H1 (cell line): Measurements from ENCODE around the gene CCDC112. TPM values are rescaled to one million over a fixed set of nuclear protein-coding genes. Genes with fewer than 3 reads are reported as not detected.

Experiments used
- ASH2L ChIP-seq: fragments of 200-600, 300-600 bp; sonication (generic); IDR thresholded peaks from one replicate; pipeline ENCODE4 v1.7.1; 2017; ENCODE audit warnings: low read length
- CBX8 ChIP-seq: fragments of 300-800, 300-1000 bp; sonication (generic); IDR thresholded peaks from 2 replicates; pipeline ENCODE4 v1.7.1; 2016; ENCODE audit warnings: low read depth, low read length, borderline replicate concordance
- CEBPB ChIP-seq: IDR thresholded peaks from 2 replicates; pipeline ENCODE4 v1.6.1; 2012; ENCODE audit warnings: low read depth, low read length
- CHD7 ChIP-seq: fragments of 300-600 bp; sonication (generic); IDR thresholded peaks from 2 replicates; pipeline ENCODE4 v1.7.1; 2012; ENCODE audit warnings: low read length, moderate library complexity, mild to moderate bottlenecking, inconsistent platforms; ENCODE audit not compliant: insufficient replicate concordance
- CREB1 ChIP-seq: IDR thresholded peaks from 2 replicates; pipeline ENCODE4 v1.6.1; 2012; ENCODE audit warnings: inconsistent platforms
- E2F6 ChIP-seq: IDR thresholded peaks from 2 replicates; pipeline ENCODE4 v1.6.1; 2012; ENCODE audit warnings: inconsistent platforms
- JUN ChIP-seq: IDR thresholded peaks from 2 replicates; pipeline ENCODE4 v1.6.1; 2011; ENCODE audit warnings: low read depth, mild to moderate bottlenecking, improper control_type of control experiment, low read length
- RNF2 ChIP-seq: fragments of 200-900, 300-1000 bp; sonication (generic); IDR thresholded peaks from 2 replicates; pipeline ENCODE4 v1.7.1; 2016; ENCODE audit warnings: borderline replicate concordance, low read depth, mild to moderate bottlenecking, antibody characterized with exemption, low read length; ENCODE audit not compliant: poor library complexity, severe bottlenecking; ENCODE audit errors: missing control alignments
- RXRA ChIP-seq: IDR thresholded peaks from 2 replicates; pipeline ENCODE4 v1.6.1; 2011; ENCODE audit warnings: low read depth, mild to moderate bottlenecking, low read length, moderate library complexity; ENCODE audit not compliant: insufficient read depth
- SUZ12 ChIP-seq: fragments of 200-600 bp; sonication (generic); IDR thresholded peaks from 2 replicates; pipeline ENCODE4 v1.6.1; 2012; ENCODE audit warnings: mild to moderate bottlenecking, inconsistent platforms, low read length, moderate library complexity, mixed read lengths
- TBP ChIP-seq: IDR thresholded peaks from 2 replicates; pipeline ENCODE4 v1.6.1; 2011; ENCODE audit warnings: low read depth, low read length, improper control_type of control experiment
- YY1 ChIP-seq: IDR thresholded peaks from 2 replicates; pipeline ENCODE4 v1.6.1; 2011; ENCODE audit warnings: low read depth, mild to moderate bottlenecking, low read length
- polyA plus RNA-seq, 7 experiments: library from polyadenylated mRNA; depleted of rRNA in 3 of 7; stranded (reverse) in 5 of 7; unstranded in 2 of 7; fragments of >200 nt in 5 of 7; fragments of 200-250 nt in 2 of 7; gene quantifications; 1 replicate in 5 of 7; 2 replicates in 1 of 7; 4 replicates in 1 of 7; pipeline versions ENCODE4 v1.2.1 to v1.2.3, GENCODE V29; 2011 to 2013; ENCODE audit warnings: missing spikeins in 2 of 7, mixed read lengths in 2 of 7
- total RNA-seq: library from RNA; stranded (reverse); fragmentation: NEBNext Ultra II Directional; extraction: Animal tissue kit (Norgen Biotek cat#: 25700); gene quantifications from 2 replicates; pipeline ENCODE4 v1.2.1, GENCODE V29; 2021

Gene CCDC112
- total and polyA plus RNA-seq, 2 of the 8 experiments (the other 6 are each of a cell fraction or from before 2014, with no cell fraction given) = 3.3 to 15.6 TPM

- TF ChIP-seq CHD7 (no peak), CREB1 (no peak), CEBPB (no peak), E2F6 (no peak), RXRA (no peak), CBX8 (no peak), TBP (no peak), RNF2 (no peak), SUZ12 (no peak), ASH2L (no peak), YY1 (no peak), JUN (no peak)
These were observed 24.1 kb upstream of the CCDC112 start (continued) for GRCh38 chr5:115320515-115320914.
